HG02763 (cell line): Measurements from ENCODE around the gene MYO1G.
"Not testable (repeated sequence)": the region's sequence is repeated elsewhere in the genome, so short reads cannot be mapped to it uniquely, and the experiment has no call there.

ENCODE experiments used
- ATAC-seq: cut with Tn5 transposase; IDR thresholded peaks from one replicate; pipeline ENCODE4 v1.9.1; 2021; ENCODE audit warnings: mild to moderate bottlenecking, moderate library complexity; ENCODE audit not compliant: unreplicated experiment

MYO1G gene

GRCh38 chr7:44999245-45000092 lies 20.7 kb upstream of the MYO1G start:
- peak; percentile 66 for ATAC-seq

- no peak for ATAC-seq
These were observed 19.5 kb upstream of the MYO1G start for GRCh38 chr7:44998153-44998871.

GRCh38 chr7:44995555-44996493 lies 17.0 kb upstream of the MYO1G start:
- ATAC-seq: peak; percentile 17

- ATAC-seq: no peak
These were observed 16.2 kb upstream of the MYO1G start for GRCh38 chr7:44994877-44995554.

GRCh38 chr7:44992004-44992795 lies 13.4 kb upstream of the MYO1G start:
- ATAC-seq: not testable (repeated sequence)

GRCh38 chr7:44990109-44991023 lies 11.6 kb upstream of the MYO1G start:
- ATAC-seq: no peak

- no peak for ATAC-seq
These were observed 10.3 kb upstream of the MYO1G start for GRCh38 chr7:44989132-44989531.

- ATAC-seq: no peak
These were observed 9.9 kb upstream of the MYO1G start for GRCh38 chr7:44988701-44989100.

GRCh38 chr7:44987996-44988395 lies 9.2 kb upstream of the MYO1G start:
- no peak for ATAC-seq

GRCh38 chr7:44987457-44987856 lies 8.6 kb upstream of the MYO1G start:
- ATAC-seq: no peak

GRCh38 chr7:44986218-44987053 lies 7.6 kb upstream of the MYO1G start:
- ATAC-seq: peak; percentile 95

GRCh38 chr7:44985900-44986217 lies 7.0 kb upstream of the MYO1G start:
- ATAC-seq: no peak

- no peak for ATAC-seq
These were observed 6.3 kb upstream of the MYO1G start for GRCh38 chr7:44985033-44985695.

- no peak for ATAC-seq
These were observed 5.6 kb upstream of the MYO1G start for GRCh38 chr7:44984478-44984758.

GRCh38 chr7:44983742-44984477 lies 5.1 kb upstream of the MYO1G start:
- no peak for ATAC-seq

GRCh38 chr7:44982970-44983369 lies 4.2 kb upstream of the MYO1G start:
- no peak for ATAC-seq

- no peak for ATAC-seq
These were observed 3.7 kb upstream of the MYO1G start for GRCh38 chr7:44982535-44982923.
